PC-9 (cell line): Measurements from ENCODE around the gene ZNF563.

Experiments
- CTCF ChIP-seq: fragments of 200-600 bp; sonication (generic); conservative IDR thresholded peaks from 2 replicates; pipeline ENCODE4 v1.6.1; 2017; ENCODE audit warnings: mixed run types, antibody characterized with exemption, mild to moderate bottlenecking, moderate library complexity
- EZH2 ChIP-seq: fragments of 200-600 bp; sonication (generic); IDR thresholded peaks from 2 replicates; pipeline ENCODE4 v1.8.0; 2017; ENCODE audit warnings: antibody characterized with exemption, low read depth

- TF ChIP-seq EZH2 (no peak), CTCF (no peak)
These were observed 7.7 kb downstream of the ZNF563 start for GRCh38 chr19:12325690-12326089.
